Measurements from ENCODE around the gene RABEP2. TPM values are rescaled to one million over a fixed set of nuclear protein-coding genes. Genes with fewer than 3 reads are reported as not detected.

The RABEP2 gene
- total RNA-seq, 1 experiment from 2014 or later, result 40.2 TPM

GRCh38 chr16:28905800-28906372 lies 19.2 kb downstream of the RABEP2 start:
- no peaks in the 10 kb centered on the region for H3K79me2 ChIP-seq (ENCODE audit: low read length)
- H3K9me3 ChIP-seq (ENCODE audit: low read length), result no peaks in the 10 kb centered on the region
- H2AFZ ChIP-seq (ENCODE audit: low read length), result no peak overlapping the region
- peaks cover 4% of the 10 kb centered on the region for H3K4me1 ChIP-seq (ENCODE audit: insufficient read depth, low read length)
- H3K9ac ChIP-seq (ENCODE audit: low read length), result no peak overlapping the region
- ATAC-seq, result no peak
- intact Hi-C loops (cut with micrococcal nuclease), result no loop called here
- H3K4me3 ChIP-seq (ENCODE audit: low read length), result no peak overlapping the region
- H3K27me3 ChIP-seq (ENCODE audit: low read length), result no peaks in the 10 kb centered on the region
- no peak for DNase-seq
- POLR2A ChIA-PET (ENCODE audit: unreplicated experiment), result interaction anchor here (0.6 kb wide), 1 partner anchor 67 kb away, joined by 8 read pairs; no protein-coding TSS in a partner anchor
- H3K36me3 ChIP-seq (ENCODE audit: low read depth, low read length), result no peaks in the 10 kb centered on the region
- CTCF ChIA-PET, result no interaction called here
- BruUV-seq (replicated peaks), result no TSS peak
- no peaks in the 10 kb centered on the region for H3K9me2 ChIP-seq (replicated peaks; ENCODE audit: low read length)
- TF ChIP-seq EZH2 (IDR thresholded peaks at IDR 0.05; ENCODE audit: low read length, unreplicated experiment) (no peak), EZH2phosphoT487 (IDR thresholded peaks at IDR 0.05; ENCODE audit: borderline replicate concordance, low read length) (no peak)
- TF ChIP-seq, protein P1, sequence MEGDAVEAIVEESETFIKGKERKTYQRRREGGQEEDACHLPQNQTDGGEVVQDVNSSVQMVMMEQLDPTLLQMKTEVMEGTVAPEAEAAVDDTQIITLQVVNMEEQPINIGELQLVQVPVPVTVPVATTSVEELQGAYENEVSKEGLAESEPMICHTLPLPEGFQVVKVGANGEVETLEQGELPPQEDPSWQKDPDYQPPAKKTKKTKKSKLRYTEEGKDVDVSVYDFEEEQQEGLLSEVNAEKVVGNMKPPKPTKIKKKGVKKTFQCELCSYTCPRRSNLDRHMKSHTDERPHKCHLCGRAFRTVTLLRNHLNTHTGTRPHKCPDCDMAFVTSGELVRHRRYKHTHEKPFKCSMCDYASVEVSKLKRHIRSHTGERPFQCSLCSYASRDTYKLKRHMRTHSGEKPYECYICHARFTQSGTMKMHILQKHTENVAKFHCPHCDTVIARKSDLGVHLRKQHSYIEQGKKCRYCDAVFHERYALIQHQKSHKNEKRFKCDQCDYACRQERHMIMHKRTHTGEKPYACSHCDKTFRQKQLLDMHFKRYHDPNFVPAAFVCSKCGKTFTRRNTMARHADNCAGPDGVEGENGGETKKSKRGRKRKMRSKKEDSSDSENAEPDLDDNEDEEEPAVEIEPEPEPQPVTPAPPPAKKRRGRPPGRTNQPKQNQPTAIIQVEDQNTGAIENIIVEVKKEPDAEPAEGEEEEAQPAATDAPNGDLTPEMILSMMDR (conservative IDR thresholded peaks at IDR 0.05; ENCODE audit: low read depth, low read length), result no peak
- no peak overlapping the region for H3K4me2 ChIP-seq (ENCODE audit: low read length)
- H3K27ac ChIP-seq (ENCODE audit: low read length), result no peak overlapping the region
- H4K20me1 ChIP-seq (ENCODE audit: low read length), result no peaks in the 10 kb centered on the region
- H3F3A ChIP-seq (ENCODE audit: low read length, unreplicated experiment), result no peaks in the 10 kb centered on the region

DNA sequence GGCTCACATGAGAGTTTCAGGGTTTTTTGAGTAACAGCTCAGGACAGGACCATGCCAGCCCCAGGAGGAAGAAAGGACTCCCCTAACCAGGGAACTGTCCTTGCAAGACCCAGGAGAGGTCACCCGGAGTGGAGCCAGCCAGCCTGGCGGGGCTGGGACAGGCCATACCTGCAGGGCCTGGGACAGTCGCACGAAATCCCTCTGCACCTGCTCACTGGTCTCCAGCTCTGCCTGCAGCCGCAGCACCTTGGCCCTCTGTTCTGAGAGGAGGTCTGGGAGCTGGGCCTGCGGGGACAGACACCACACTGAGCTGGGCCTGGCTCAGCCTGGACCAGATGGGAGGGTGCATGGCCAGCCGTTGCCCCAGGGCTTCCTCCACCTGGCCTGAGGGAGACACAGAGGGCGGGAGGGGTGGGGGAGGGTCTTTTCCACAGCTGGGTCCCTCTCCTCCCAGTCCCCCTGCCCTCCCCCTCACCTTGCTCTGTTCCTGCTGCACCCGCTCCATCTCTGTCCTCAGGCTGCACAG lies 19.7 kb downstream of the RABEP2 start:
- DNase-seq (no peak), ATAC-seq (no peak)
- H2AFZ ChIP-seq (ENCODE audit: low read length), result no peak overlapping the region
- POLR2A ChIA-PET (ENCODE audit: unreplicated experiment), result no interaction called here
- no peak overlapping the region for H3K27ac ChIP-seq (ENCODE audit: low read length)
- no TSS peak for BruUV-seq (replicated peaks)
- H3K9me3 ChIP-seq (ENCODE audit: low read length), result no peaks in the 10 kb centered on the region
- no peaks in the 10 kb centered on the region for H3K27me3 ChIP-seq (ENCODE audit: low read length)
- H3K9ac ChIP-seq (ENCODE audit: low read length), result no peak overlapping the region
- no peaks in the 10 kb centered on the region for H3F3A ChIP-seq (ENCODE audit: low read length, unreplicated experiment)
- no peaks in the 10 kb centered on the region for H4K20me1 ChIP-seq (ENCODE audit: low read length)
- CTCF ChIA-PET, result no interaction called here
- intact Hi-C loops (cut with micrococcal nuclease), result no loop called here
- no peaks in the 10 kb centered on the region for H3K79me2 ChIP-seq (ENCODE audit: low read length)
- H3K9me2 ChIP-seq (replicated peaks; ENCODE audit: low read length), result no peaks in the 10 kb centered on the region
- H3K4me3 ChIP-seq (ENCODE audit: low read length), result no peak overlapping the region
- H3K36me3 ChIP-seq (ENCODE audit: low read depth, low read length), result no peaks in the 10 kb centered on the region
- H3K4me2 ChIP-seq (ENCODE audit: low read length), result no peak overlapping the region
- TF ChIP-seq, protein P1 (conservative IDR thresholded peaks at IDR 0.05; ENCODE audit: low read depth, low read length), result no peak
- no peak for TF ChIP-seq EZH2phosphoT487 (IDR thresholded peaks at IDR 0.05; ENCODE audit: borderline replicate concordance, low read length)
- TF ChIP-seq EZH2 (IDR thresholded peaks at IDR 0.05; ENCODE audit: low read length, unreplicated experiment), result no peak
- no peaks in the 10 kb centered on the region for H3K4me1 ChIP-seq (ENCODE audit: insufficient read depth, low read length)

DNA sequence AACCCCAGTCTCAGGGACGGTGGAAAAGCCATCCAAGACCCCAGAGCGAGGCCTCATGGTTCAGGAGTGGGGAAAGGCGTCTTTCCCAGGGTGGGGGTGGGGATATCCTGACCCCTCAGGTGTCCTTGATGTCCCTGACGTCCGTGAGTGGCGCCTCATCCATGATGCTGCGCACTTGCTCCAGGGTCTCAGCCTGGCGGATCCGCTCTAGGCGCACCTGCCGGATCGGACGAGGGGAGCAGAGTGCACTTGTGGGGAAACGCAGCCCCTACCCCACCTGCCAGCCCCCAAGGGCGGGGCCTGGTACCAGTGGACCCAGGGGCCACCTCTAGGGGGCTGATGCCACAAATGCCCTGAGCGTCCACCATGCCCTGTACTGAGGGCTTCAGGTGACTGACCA lies 20.2 kb downstream of the RABEP2 start:
- ChIA-PET POLR2A (ENCODE audit: unreplicated experiment) (no interaction called here), CTCF (no interaction called here)
- Histone ChIP-seq H4K20me1 (ENCODE audit: low read length) (no peaks in the 10 kb centered on the region), H3K4me2 (ENCODE audit: low read length) (no peak overlapping the region), H3K9me2 (replicated peaks; ENCODE audit: low read length) (no peaks in the 10 kb centered on the region), H3K27ac (ENCODE audit: low read length) (no peak overlapping the region), H3K9ac (ENCODE audit: low read length) (no peak overlapping the region), H3K79me2 (ENCODE audit: low read length) (no peaks in the 10 kb centered on the region), H3K4me3 (ENCODE audit: low read length) (no peak overlapping the region), H3K36me3 (ENCODE audit: low read depth, low read length) (no peaks in the 10 kb centered on the region), H3K27me3 (ENCODE audit: low read length) (no peaks in the 10 kb centered on the region), H3K4me1 (ENCODE audit: insufficient read depth, low read length) (no peaks in the 10 kb centered on the region), H3F3A (ENCODE audit: low read length, unreplicated experiment) (no peaks in the 10 kb centered on the region), H3K9me3 (ENCODE audit: low read length) (no peaks in the 10 kb centered on the region), H2AFZ (ENCODE audit: low read length) (no peak overlapping the region)
- intact Hi-C loops (cut with micrococcal nuclease), result no loop called here
- BruUV-seq (replicated peaks), result no TSS peak
- TF ChIP-seq EZH2phosphoT487 (IDR thresholded peaks at IDR 0.05; ENCODE audit: borderline replicate concordance, low read length) (no peak), EZH2 (IDR thresholded peaks at IDR 0.05; ENCODE audit: low read length, unreplicated experiment) (no peak)
- TF ChIP-seq, protein P1 (conservative IDR thresholded peaks at IDR 0.05; ENCODE audit: low read depth, low read length), result no peak
- no peak for ATAC-seq
- DNase-seq, result no peak

Measured in PC-3 (cell line).